ENCODE results near the gene TK2. TPM values are rescaled to one million over a fixed set of nuclear protein-coding genes. Genes with fewer than 3 reads are reported as not detected.

TK2 gene
- total and polyA plus RNA-seq, 2 donors from 2014 or later = 31.0 to 44.2 TPM

DNA sequence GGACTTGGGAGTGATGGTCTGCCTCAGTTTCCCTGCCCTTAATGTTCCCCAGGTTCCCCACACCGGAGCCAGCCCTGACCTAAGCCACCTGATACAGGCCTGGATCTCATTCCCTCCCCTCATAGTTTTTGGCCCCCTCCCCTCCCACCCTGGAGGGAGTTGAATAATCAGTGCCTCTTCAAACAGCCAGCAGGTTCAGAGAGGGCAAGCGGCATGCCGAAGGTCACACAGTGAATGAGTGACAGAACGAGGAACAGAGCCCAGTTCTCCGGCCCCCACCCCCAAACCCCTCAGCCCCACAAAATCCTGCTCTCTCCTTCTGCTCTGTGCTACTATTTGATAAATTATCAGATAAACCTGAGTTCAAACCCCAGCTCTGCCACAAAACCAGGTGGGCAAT is 91.6 kb downstream of the TK2 start:
- no peak for FAIRE-seq

More for the DNA sequence above, 91.6 kb downstream of the TK2 start:
- Histone ChIP-seq H3K27me3 (ENCODE audit: control insufficient read depth, insufficient read depth, low read length) (no peaks in the 10 kb centered on the region), H3K9ac (ENCODE audit: low read length in 3 of 3) (no peak overlapping the region), H3K4me1 (ENCODE audit: control insufficient read depth in 2 of 3, insufficient read depth in 2 of 3, low read depth in 1 of 3, low read length in 3 of 3) (no peaks in the 10 kb centered on the region), H3K4me3 (ENCODE audit: low read length in 3 of 3) (no peak overlapping the region), H3K36me3 (ENCODE audit: control insufficient read depth in 2 of 3, insufficient read depth in 3 of 3, low read length in 3 of 3) (no peaks in the 10 kb centered on the region), H3K27ac (ENCODE audit: low read depth in 2 of 2, low read length in 2 of 2) (no peak overlapping the region), H3K9me3 (ENCODE audit: control insufficient read depth in 2 of 3, insufficient read depth in 1 of 3, low read length in 3 of 3) (no peaks in the 10 kb centered on the region)
- TF ChIP-seq CTCF (IDR thresholded peaks at IDR 0.05; ENCODE audit: borderline replicate concordance, extremely low read depth, insufficient read depth) = no peak
- DNase-seq = no peak
- intact Hi-C loops (cut with DNase I) = no loop called here

Other genes starting within 250 kb of the TK2 start
- 41.3 TPM for gene CDH5, start 183.4 kb downstream of the TK2 start, total RNA-seq
- gene CDH5, start 183.4 kb downstream of the TK2 start, polyA plus RNA-seq (ENCODE audit: insufficient read depth, low read depth, low replicate concordance) = 13.9 TPM
- 2.4 TPM for gene BEAN1, start 122.8 kb downstream of the TK2 start, total RNA-seq
- gene BEAN1, start 122.8 kb downstream of the TK2 start, polyA plus RNA-seq (ENCODE audit: insufficient read depth, low read depth, low replicate concordance) = 0.47 TPM
- 42.4 TPM for gene CKLF, start 2.5 kb upstream of the TK2 start, total RNA-seq
- 28.7 TPM for gene CKLF, start 2.5 kb upstream of the TK2 start, polyA plus RNA-seq (ENCODE audit: insufficient read depth, low read depth, low replicate concordance)
- 4.6 TPM for gene CMTM1, start 16.3 kb upstream of the TK2 start, total RNA-seq
- not detected for gene CMTM1, start 16.3 kb upstream of the TK2 start, polyA plus RNA-seq (ENCODE audit: insufficient read depth, low read depth, low replicate concordance)
- 0.25 TPM for gene CMTM2, start 29.3 kb upstream of the TK2 start, total RNA-seq
- not detected for gene CMTM2, start 29.3 kb upstream of the TK2 start, polyA plus RNA-seq (ENCODE audit: insufficient read depth, low read depth, low replicate concordance)
- gene CMTM3, start 54.6 kb upstream of the TK2 start, total RNA-seq = 22.9 TPM
- 13.8 TPM for gene CMTM3, start 54.6 kb upstream of the TK2 start, polyA plus RNA-seq (ENCODE audit: insufficient read depth, low read depth, low replicate concordance)
- gene CMTM4, start 146.6 kb upstream of the TK2 start, total RNA-seq = 82.2 TPM
- gene CMTM4, start 146.6 kb upstream of the TK2 start, polyA plus RNA-seq (ENCODE audit: insufficient read depth, low read depth, low replicate concordance) = 43.2 TPM
- 119 TPM for gene DYNC1LI2, start 201.5 kb upstream of the TK2 start, total RNA-seq
- gene DYNC1LI2, start 201.5 kb upstream of the TK2 start, polyA plus RNA-seq (ENCODE audit: insufficient read depth, low read depth, low replicate concordance) = 32.0 TPM

All from kidney (tissue), 14 donors.